Measurements from ENCODE around the gene TAB2. TPM values are rescaled to one million over a fixed set of nuclear protein-coding genes. Genes with fewer than 3 reads are reported as not detected.
"Not testable (repeated sequence)": the region's sequence is repeated elsewhere in the genome, so short reads cannot be mapped to it uniquely, and the experiment has no call there.

TAB2 gene
- polyA plus RNA-seq, 1 donor = 98.7 TPM

- no peak for DNase-seq
Measured at GRCh38 chr6:149332602-149333265, 15.2 kb downstream of the TAB2 start.

DNA sequence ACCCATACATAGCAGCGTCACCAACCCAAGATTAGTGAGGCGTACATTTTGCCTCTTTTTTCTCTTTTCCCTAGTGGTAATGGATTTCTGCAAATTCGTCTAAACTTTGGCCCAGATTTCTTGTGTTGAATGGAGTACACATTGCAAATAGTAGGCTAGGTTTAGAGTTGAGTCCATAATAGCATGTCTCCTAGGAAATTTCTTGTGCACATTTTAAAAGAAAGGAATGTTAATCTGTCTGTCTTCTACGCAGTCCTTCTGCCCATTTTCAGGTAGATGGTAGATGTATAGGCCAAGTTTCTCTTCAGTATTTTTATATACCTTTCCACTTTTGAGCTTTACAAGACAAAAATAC, 15.7 kb downstream of the TAB2 start:
- DNase-seq = no peak

- no peak for DNase-seq
Measured at GRCh38 chr6:149334201-149334600, 16.7 kb downstream of the TAB2 start.

DNA sequence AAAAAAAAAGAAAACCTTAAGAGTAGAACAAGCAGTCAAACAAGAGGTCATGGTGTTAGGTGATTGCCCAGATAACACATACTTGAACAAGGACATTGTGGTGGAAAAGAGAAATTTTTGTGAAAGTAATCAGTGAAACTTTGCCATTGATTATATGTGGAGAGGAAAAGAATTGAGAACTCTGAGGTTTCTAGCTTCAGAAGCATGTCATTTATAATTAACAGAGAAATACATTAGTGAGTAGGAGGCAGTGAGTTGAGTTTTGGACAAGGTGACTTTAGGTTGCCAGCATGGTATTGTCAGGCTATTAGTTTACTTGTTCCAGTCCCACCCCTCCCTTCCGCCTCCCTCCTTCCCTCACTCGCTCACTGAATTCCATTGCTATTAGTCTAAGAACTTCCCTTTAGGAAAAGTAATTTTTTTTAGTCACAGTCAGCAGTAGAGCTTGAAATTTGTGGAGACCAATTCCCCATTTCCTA, 17.2 kb downstream of the TAB2 start:
- DNase-seq = no peak

GRCh38 chr6:149335924-149336608, 18.6 kb downstream of the TAB2 start:
- no peak for DNase-seq

GRCh38 chr6:149336609-149336928, 19.1 kb downstream of the TAB2 start:
- no peak for DNase-seq

GRCh38 chr6:149337320-149337719, 19.8 kb downstream of the TAB2 start:
- no peak for DNase-seq

- DNase-seq = no peak
Measured at GRCh38 chr6:149340200-149340599, 22.7 kb downstream of the TAB2 start.

DNA sequence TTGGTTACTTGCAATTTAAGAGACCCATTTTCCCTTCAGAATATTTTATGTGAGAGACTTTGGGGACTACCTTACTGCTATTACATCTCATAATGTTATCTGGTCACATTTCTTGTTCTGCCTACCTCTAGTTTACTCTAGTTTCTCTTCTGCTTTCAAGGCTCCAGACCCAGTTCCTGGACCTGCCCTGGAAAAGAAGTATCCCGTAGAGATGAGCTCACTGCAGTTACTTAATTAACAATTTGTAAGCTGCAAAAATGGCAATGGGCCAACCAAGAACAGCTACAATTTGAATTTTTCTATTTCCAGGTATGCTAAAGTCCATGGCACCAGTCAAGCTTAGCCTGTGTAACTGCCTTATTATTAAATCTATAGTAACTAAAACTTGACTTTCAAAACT, 25.0 kb downstream of the TAB2 start:
- DNase-seq = no peak

DNA sequence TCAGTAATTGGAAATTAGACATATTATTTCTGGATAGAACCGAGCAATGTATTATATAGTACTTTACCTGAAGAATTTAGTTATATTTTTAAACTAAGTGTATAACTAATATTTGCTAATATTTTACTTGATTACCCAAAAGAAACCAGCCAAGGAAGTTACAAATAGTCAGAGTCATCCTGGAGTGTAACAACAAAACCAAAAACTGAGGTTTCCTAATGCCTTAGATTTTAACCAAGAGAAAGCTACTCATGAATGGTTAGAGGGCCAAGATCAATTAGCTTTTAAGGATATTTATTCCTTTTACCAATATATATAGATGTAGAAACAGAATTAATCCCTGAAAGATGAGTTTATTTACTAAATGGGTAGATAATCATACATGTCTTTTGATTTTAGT, 26.0 kb downstream of the TAB2 start:
- no peak for DNase-seq

DNA sequence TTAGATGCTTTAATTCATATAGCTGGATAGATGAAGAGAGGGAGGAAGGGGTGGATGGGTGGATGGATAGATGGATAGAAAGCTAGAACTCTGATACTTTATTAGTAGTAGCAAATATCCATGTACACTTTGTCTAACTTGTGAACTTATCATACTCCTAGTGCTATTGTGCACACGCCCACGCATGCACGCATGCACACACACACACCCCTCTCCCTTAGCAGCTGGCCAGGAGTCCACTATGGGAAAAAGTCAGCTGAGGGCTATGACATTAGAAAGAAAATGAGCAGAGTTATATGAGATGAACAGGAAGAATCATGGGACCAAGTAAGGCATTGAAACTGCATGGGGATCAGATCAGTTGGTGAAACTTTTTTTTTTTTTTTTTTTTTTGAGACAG, 28.6 kb downstream of the TAB2 start:
- no peak for DNase-seq

- no peak for DNase-seq
Measured at GRCh38 chr6:149347067-149347466, 29.6 kb downstream of the TAB2 start.

- DNase-seq = not testable (repeated sequence)
Measured at GRCh38 chr6:149349279-149349678, 31.8 kb downstream of the TAB2 start.

- DNase-seq = no peak
Measured at GRCh38 chr6:149354009-149354408, 36.5 kb downstream of the TAB2 start.

DNA sequence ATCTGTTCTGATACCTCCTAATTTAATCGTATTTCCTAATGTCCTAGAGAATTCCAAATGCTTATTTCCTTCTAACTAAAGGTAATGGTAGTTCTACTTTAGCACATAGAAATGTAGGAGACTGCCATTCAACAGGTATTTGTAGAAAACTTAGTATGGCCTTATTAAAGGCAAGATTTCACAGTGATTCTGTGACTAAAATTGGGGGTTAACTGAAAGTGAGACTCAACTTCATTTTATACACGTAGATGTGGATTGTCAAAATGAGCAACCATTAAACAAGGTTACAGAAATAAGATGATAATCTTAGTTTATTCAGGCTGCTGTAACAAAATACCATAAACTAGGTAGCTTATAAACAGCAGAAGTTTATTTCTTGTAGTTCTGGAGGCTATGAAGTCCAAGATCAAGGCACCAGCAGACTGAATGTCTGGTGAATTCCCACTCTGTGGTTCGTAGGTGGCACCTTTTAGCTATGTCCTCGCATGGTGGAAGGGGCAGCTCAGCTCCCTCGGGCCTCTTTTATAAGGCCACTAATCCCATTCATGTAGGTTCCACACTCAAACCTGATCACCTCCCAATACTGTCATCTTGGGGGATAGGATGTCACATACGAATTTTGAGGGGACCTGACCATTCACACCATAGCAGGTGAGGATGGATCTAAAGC, 38.7 kb downstream of the TAB2 start:
- no peak for DNase-seq

DNA sequence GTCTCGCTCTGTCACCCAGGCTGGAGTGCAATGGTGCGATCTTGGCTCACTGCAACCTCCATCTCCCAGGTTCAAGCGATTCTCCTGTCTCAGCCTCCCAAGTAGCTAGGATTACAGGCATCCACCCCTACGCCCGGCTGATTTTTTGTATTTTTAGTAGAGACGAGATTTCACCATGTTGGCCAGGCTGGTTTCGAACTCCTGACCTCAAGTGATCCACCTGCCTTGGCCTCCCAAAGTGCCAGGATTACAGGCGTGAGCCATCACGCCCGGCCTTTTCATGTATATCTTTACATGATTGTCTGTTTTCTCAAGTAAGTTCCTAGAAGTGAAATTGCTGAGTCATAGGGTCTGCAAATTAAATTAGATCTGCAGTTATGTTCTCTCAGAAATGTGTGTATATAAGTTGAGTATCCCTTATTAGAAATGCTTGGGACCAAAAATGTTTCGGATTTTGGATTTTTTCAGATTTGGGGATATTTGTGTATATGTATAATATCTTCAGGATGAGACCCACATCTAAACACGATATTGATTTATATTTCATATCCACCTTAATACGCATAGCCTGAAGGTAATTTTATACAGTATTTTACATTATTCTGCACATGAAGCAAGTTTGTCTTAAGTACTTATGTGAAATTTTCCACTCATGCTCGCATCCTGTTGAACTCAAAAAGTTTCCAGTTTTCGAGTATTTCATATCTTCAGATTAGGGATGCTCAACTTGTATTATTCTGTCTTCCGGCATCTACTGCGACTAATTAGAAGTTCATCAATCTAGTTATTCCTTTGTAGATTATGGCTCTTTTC, 40.4 kb downstream of the TAB2 start:
- DNase-seq = no peak

DNA sequence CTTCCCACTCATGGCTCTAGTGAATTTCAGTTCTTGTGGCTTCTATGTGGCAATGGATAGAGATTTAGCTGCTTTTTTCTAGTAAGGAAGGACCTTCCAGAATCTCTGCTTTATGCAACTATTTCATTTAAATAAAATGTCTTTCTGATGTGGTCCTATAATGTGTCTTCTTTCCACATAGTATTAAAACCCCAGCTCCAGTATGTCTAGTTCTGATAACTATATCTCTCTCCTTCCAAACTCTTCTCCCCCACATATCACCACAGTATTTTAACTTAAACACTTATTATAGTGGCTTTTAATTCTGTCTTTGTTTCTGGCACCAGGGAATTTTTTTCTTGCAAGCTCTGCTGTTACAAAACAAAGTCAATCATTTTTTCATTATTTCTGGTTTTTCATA, 41.9 kb downstream of the TAB2 start:
- DNase-seq = no peak

DNA sequence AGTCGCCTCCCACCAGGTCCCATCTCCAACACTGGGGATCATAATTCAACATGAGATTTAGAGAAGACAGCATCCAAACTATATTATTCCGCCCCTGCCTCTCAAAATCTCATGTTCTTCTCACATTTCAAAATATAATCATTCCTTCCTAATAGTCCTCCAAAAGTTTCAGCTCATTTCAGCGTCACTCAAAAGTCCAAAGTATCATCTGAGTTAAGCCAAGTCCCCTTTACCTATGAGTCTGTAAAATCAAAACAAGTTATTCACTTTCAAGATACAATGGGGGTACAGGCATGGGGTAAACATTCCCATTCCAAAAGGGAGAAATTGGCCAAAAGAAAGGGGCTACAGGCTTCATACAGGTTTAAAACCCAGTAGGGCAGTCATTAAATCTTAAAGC, 43.0 kb downstream of the TAB2 start:
- no peak for DNase-seq

DNA sequence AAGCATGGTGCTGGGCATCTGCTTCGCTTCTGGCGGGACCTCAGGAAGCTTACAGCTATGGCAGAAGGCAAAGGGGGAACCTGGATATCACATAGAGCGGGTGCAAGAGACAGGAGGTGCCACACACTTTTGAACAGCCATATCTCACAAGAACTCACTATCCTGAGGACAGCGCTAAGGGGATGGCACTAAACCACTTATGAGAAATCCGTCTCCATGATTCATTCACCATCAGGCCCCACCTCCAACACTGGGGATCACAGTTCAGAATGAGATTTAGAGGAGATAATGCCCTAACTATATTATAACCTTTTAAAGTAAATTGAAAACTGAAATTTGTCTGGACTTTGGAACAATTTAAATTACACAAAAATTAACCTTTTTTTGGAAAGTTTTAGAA, 44.8 kb downstream of the TAB2 start:
- no peak for DNase-seq

GRCh38 chr6:149363154-149363553, 45.6 kb downstream of the TAB2 start:
- no peak for DNase-seq

DNA sequence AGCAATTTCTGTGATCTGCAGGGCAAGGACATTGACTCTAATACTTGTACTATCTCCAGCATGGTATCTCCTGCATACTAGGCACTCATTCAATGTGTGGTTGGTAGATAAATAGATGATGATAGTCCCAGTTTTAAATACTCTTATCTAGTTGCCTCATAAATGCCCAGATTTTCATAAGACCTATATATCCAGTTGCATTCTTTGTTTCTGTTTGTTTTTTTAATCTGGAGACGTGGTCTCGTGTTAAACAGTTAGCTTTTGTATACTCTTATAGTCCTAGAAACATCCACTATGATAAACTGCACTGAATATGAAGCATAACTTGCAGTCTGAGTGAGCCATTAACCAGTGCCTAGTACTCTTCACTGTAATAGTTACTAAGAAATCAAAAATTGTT, 47.0 kb downstream of the TAB2 start:
- DNase-seq = no peak

DNA sequence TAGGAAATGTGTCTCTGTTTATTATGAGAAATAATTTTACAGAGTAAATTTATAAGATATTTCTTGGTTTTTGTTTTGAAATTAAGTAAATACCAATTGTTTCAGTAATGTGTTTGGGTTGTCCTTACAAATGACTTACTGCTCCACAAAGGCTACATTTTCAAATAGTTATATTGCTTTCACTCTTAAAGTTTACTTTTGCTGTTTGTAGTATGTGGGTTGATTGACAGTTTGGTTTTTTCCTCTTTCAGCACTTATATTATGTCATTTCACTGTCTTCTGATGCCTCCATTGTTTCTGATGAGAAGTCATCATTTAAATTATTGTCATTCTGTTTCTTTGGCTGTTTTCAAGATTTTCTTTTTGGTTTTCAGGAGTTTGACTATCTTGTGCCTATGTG, 47.7 kb downstream of the TAB2 start:
- DNase-seq = no peak

Data from left kidney (tissue), 2 donors.